OCI-LY7 (cell line): ENCODE measurements around the gene OR2AE1.

Experiments used
- EZH2phosphoT487 ChIP-seq: fragments of 200-600 bp; sonication (generic); IDR thresholded peaks from 2 replicates; pipeline ENCODE4 v1.6.1; 2018; ENCODE audit warnings: low read depth, borderline replicate concordance, mild to moderate bottlenecking, mixed run types, antibody characterized with exemption, low read length, moderate library complexity, mixed read lengths
- TF ChIP-seq, protein P1 (sequence below): fragments of 200-600 bp; sonication (generic); conservative IDR thresholded peaks from 2 replicates; pipeline ENCODE4 v1.5.1; 2014; ENCODE audit warnings: mild to moderate bottlenecking, antibody characterized with exemption, low read length, moderate library complexity, mixed read lengths

DNA sequence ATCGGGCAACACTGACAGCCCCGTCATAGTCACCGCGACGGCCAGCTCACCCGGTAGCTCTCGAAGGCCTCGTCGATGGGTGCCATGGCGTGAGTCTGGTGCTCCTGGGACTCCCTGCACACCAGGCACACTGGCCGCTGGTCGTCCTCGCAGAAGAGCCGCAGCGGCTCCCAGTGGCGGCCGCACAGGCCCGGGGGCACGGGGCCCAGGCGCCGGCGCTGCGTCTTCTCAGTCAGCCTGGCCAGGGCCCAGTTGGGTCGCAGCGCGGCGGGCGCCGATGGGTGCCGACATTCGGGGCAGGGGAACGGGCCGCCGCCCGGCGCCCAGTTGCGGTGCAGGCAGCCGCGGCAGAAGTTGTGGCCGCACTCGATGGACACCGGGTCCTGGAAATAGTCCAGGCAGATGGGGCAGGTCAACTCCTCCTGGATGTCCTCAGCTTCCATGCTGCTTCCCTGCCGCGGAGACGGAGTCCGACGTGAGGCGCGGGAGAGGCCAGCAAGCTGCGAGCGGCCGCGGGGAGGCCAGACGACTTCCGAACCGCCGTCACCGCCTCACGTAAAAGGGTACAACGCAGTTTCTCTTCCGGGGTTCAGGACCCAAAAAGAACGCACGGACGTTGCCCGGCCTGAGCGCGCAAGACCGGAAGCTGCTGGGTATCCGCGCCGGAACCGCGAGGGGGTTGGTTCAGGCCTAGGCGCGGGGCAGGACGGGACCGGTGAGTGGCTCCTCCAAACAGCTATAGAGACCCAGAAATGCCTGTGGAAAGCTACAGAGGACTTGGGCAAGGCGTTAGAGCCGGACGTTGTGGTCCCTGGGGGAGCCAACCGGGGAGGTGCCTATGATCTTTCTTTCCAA, 42.4 kb upstream of the OR2AE1 start, which contains the start of gene TRIM4:
- TF ChIP-seq, protein P1, sequence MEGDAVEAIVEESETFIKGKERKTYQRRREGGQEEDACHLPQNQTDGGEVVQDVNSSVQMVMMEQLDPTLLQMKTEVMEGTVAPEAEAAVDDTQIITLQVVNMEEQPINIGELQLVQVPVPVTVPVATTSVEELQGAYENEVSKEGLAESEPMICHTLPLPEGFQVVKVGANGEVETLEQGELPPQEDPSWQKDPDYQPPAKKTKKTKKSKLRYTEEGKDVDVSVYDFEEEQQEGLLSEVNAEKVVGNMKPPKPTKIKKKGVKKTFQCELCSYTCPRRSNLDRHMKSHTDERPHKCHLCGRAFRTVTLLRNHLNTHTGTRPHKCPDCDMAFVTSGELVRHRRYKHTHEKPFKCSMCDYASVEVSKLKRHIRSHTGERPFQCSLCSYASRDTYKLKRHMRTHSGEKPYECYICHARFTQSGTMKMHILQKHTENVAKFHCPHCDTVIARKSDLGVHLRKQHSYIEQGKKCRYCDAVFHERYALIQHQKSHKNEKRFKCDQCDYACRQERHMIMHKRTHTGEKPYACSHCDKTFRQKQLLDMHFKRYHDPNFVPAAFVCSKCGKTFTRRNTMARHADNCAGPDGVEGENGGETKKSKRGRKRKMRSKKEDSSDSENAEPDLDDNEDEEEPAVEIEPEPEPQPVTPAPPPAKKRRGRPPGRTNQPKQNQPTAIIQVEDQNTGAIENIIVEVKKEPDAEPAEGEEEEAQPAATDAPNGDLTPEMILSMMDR: 0 out of 2 replicates have a peak, but pooled peaks have one; percentile 39
- TF ChIP-seq EZH2phosphoT487: no peak
